Prostate gland (tissue), 2 donors: Measurements from ENCODE around the gene MMGT1. TPM values are rescaled to one million over a fixed set of nuclear protein-coding genes. Genes with fewer than 3 reads are reported as not detected.

Experiments
- DNase-seq: peaks from one replicate; pipeline ENCODE4 v3.0.0-alpha.2; 2019; ENCODE audit warnings: low spot score
- H3K27ac ChIP-seq, 2 donors: fragments of 200-600 bp; sonication (generic); 2 replicates each; pipeline ENCODE4 v1.5.1; 2017 to 2019
- H3K27me3 ChIP-seq: fragments of 200-600 bp; sonication (generic); replicated peaks from 2 replicates; pipeline ENCODE4 v1.5.1; 2019; ENCODE audit not compliant: insufficient read depth
- H3K36me3 ChIP-seq, 2 donors: fragments of 200-600 bp; sonication (generic); 1 replicate in 1 of 2; 2 replicates in 1 of 2; pipeline versions ENCODE4 v1.5.1 to v1.8.1; 2017 to 2019
- H3K4me1 ChIP-seq: fragments of 200-600 bp; sonication (generic); replicated peaks from 2 replicates; pipeline ENCODE4 v1.5.1; 2019
- H3K4me3 ChIP-seq, 2 donors: fragments of 200-600 bp; sonication (generic); 2 replicates each; pipeline ENCODE4 v1.5.1; 2017 to 2019
- H3K9me3 ChIP-seq: fragments of 200-600 bp; sonication (generic); 2 replicates; pipeline ENCODE4 v1.5.1; 2017
- CTCF ChIP-seq, 4 experiments: fragments of 200-600 bp in 2 of 4; fragments of 450-650 bp in 2 of 4; sonication (generic) in 2 of 4; IDR thresholded peaks; 1 replicate in 3 of 4; 2 replicates in 1 of 4; pipeline ENCODE4 v1.5.1; 2016 to 2019; ENCODE audit warnings: antibody characterized with exemption in 4 of 4, mild to moderate bottlenecking in 2 of 4, moderate library complexity in 2 of 4
- POLR2A ChIP-seq: fragments of 450-650 bp; IDR thresholded peaks from one replicate; pipeline ENCODE4 v1.6.1; 2016; ENCODE audit warnings: antibody characterized with exemption, mild to moderate bottlenecking
- POLR2AphosphoS5 ChIP-seq: sonication (generic); formaldehyde crosslinking; IDR thresholded peaks from one replicate; pipeline ENCODE4 v1.6.1; 2017; ENCODE audit warnings: antibody characterized with exemption
- WGBS: methylation state at CpG from one replicate; pipeline ENCODE4 v1.1.5; 2018; 5-methylcytosine and 5-hydroxymethylcytosine counted together
- intact Hi-C: fragments of 100-400 bp; cut with DNase I; formaldehyde crosslinking; loops from one replicate; pipeline ENCODE4 v1.14.2; 2022
- total RNA-seq, 2 donors: library from RNA; depleted of rRNA; stranded (reverse); fragments of >200 nt; gene quantifications; one replicate each; pipeline ENCODE4 v1.1.0, GENCODE V29; 2016

The MMGT1 gene
- total RNA-seq, 2 donors from 2014 or later: 13.7 to 18.3 TPM

GRCh38 chrX:135914404-135914803 lies 59.4 kb downstream of the MMGT1 start:
- Histone ChIP-seq H3K4me3 (no peak overlapping the region), H3K9me3 (no peaks in the 10 kb centered on the region), H3K36me3 (no peaks in the 10 kb centered on the region), H3K27me3 (no peaks in the 10 kb centered on the region), H3K27ac (no peak overlapping the region), H3K4me1 (no peaks in the 10 kb centered on the region)
- no peak for DNase-seq
- intact Hi-C loops: no loop called here
- WGBS: 86% methylated on average over 5 of the region's 5 CpGs
- TF ChIP-seq POLR2AphosphoS5: no peak
- no peak for TF ChIP-seq POLR2A
- no peak for TF ChIP-seq CTCF (IDR thresholded peaks at IDR 0.05)

Other genes with a start within 250 kb of the MMGT1 start
- 10 to 100 TPM in 1 of 2 donors, not detected in 1; 12.0 TPM for gene CT45A3, start 205.8 kb downstream of the MMGT1 start, total RNA-seq
- 1 to 10 TPM in 1 of 2 donors, not detected in 1; 1.0 TPM for gene CT45A5, start 188.5 kb downstream of the MMGT1 start, total RNA-seq
- gene CT45A6, start 171.2 kb downstream of the MMGT1 start, total RNA-seq: not detected
- not detected for gene CT45A2, start 154.0 kb downstream of the MMGT1 start, total RNA-seq
- gene CT45A7, start 136.7 kb downstream of the MMGT1 start, total RNA-seq: not detected
- gene CT45A8, start 119.5 kb downstream of the MMGT1 start, total RNA-seq: not detected
- gene CT45A9, start 102.2 kb downstream of the MMGT1 start, total RNA-seq: not detected
- 10 to 100 TPM in 1 of 2 donors, not detected in 1; 13.8 TPM for gene CT45A10, start 80.5 kb downstream of the MMGT1 start, total RNA-seq
- gene SAGE1, start 80.3 kb downstream of the MMGT1 start, total RNA-seq: 1 to 10 TPM in 1 of 2 donors, not detected in 1; 1.8 TPM
- gene SLC9A6, start 11.4 kb upstream of the MMGT1 start, total RNA-seq: 10 to 100 TPM in 1 of 2 donors, 1 to 10 TPM in 1; 7.4 to 14.5 TPM
- gene FHL1, start 173.5 kb upstream of the MMGT1 start, total RNA-seq: 100 to 1,000 TPM; 246 to 296 TPM